AG09309 (cell line): ENCODE results near the gene KRTAP1-5.

Experiments used
- DNase-seq: peaks from one replicate; pipeline ENCODE4 v3.0.0-alpha.2; 2010; ENCODE audit warnings: low read depth
- H3K4me3 ChIP-seq: 2 replicates; pipeline ENCODE4 v1.5.1; 2011; ENCODE audit warnings: mild to moderate bottlenecking, low read depth, low read length, moderate library complexity; ENCODE audit not compliant: control insufficient read depth
- TF ChIP-seq, protein P1 (sequence below): IDR thresholded peaks from 2 replicates; pipeline ENCODE4 v1.5.1; 2011; ENCODE audit warnings: mild to moderate bottlenecking, low read depth, low read length, inconsistent platforms; ENCODE audit not compliant: insufficient read depth, control insufficient read depth; ENCODE audit errors: missing control alignments

Gene KRTAP1-5

DNA sequence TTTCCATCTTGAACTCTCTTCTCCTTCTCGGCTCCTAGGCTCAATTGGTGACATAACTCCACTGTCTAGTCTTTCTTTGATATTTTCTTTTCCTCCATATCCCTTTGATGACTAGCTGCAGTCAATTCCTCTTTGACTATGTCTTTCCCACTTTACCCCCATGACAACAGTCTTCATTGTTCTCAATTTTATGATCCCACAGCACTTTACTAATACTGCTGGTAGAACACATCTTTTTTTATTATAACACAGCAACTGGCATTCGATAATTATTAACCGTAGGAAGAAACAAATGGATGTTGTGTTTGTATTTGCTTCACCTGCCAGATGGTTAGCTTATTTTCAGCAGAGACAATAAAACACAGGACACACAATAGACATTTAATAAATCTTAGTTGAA, 34.3 kb downstream of the KRTAP1-5 start:
- TF ChIP-seq, protein P1, sequence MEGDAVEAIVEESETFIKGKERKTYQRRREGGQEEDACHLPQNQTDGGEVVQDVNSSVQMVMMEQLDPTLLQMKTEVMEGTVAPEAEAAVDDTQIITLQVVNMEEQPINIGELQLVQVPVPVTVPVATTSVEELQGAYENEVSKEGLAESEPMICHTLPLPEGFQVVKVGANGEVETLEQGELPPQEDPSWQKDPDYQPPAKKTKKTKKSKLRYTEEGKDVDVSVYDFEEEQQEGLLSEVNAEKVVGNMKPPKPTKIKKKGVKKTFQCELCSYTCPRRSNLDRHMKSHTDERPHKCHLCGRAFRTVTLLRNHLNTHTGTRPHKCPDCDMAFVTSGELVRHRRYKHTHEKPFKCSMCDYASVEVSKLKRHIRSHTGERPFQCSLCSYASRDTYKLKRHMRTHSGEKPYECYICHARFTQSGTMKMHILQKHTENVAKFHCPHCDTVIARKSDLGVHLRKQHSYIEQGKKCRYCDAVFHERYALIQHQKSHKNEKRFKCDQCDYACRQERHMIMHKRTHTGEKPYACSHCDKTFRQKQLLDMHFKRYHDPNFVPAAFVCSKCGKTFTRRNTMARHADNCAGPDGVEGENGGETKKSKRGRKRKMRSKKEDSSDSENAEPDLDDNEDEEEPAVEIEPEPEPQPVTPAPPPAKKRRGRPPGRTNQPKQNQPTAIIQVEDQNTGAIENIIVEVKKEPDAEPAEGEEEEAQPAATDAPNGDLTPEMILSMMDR: no peak
- no peak overlapping the region for H3K4me3 ChIP-seq
- no peak for DNase-seq

DNA sequence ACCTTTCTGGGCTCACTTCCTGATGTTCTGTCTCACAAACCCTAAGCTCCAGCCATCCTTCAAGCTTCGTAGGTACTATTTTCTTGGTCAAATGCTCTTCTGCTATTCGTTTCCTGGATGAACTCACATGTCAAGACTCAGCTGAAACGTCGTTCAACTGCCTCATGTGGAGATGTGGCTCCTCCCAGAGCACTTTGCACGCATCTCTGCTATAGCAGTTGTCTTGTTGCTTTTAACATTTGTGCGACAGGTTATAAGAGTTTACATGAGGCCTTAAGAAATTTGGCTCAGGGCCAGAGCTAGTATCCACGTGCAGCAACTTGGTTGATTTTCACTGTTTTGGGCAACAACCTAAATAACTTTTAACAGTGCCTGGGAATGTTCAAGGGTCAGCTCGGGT, 40.1 kb downstream of the KRTAP1-5 start:
- H3K4me3 ChIP-seq: no peak overlapping the region
- TF ChIP-seq, protein P1: no peak
- DNase-seq: no peak

DNA sequence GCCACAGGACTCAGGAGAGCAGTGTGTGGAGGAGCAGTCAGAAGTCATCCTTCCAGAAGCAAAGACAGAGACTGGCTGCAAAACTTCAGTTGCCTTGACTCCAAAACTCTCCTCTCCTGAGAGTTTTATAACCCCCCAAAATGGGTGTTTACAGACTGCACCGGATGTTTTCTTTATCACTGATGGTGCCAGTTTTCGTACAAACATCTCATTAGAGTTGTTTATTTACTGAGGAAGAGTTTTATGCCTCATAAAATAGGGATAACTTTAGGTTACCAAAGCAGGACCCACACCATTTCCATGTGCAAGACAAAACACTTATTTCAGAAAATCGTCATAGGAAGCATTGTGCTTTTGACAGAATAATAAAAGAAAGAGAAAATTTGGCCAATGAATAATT, 42.8 kb downstream of the KRTAP1-5 start, which contains the start of gene KRT40:
Gene KRT40 (minus strand): TSS at position 101 of the 400 bp plus-strand sequence. CDS start 53 bp downstream, at position 48.
- H3K4me3 ChIP-seq: no peak within 1 kb of the TSS
- no peak for DNase-seq
- TF ChIP-seq, protein P1: no peak

DNA sequence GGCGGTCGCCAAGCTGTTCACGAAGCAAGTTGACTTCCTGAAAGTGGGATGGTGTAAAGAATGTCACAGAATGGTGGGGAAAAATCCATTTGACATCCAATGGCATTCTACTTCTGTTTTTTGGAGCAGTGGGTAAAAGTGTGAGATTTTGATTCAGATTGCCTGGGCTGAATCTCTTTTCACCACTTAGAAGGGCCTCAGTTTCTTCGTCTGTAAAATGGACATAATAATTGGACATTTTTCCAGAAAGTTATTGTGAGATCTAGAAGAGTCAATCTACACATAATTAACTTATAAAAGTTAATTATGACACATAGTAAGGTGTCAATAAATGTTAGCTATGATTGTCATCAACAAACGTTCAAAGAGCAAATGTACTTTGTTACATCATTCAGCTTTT, 45.9 kb downstream of the KRTAP1-5 start:
- H3K4me3 ChIP-seq: no peak overlapping the region
- TF ChIP-seq, protein P1: no peak
- DNase-seq: no peak

DNA sequence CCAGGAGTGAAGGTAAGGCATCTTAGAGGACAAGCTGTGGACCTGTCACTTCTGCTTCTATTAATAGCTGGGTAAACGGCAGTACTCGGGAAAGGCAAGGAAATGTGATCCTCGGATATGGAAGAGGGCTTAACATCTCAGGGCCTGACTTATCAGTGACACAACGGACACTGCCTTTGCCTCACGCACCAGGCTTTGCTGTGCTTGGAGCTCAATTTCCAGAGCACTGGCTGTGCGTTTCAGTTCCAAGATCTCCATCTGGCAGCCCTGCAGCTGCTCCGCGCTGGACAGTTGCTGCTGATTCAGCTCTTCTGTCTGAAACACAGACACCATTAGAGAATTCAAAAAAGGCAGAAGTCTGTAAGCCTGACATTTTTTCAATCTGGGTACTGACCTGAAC, 46.4 kb downstream of the KRTAP1-5 start:
- TF ChIP-seq, protein P1: no peak
- H3K4me3 ChIP-seq: no peak overlapping the region
- no peak for DNase-seq

DNA sequence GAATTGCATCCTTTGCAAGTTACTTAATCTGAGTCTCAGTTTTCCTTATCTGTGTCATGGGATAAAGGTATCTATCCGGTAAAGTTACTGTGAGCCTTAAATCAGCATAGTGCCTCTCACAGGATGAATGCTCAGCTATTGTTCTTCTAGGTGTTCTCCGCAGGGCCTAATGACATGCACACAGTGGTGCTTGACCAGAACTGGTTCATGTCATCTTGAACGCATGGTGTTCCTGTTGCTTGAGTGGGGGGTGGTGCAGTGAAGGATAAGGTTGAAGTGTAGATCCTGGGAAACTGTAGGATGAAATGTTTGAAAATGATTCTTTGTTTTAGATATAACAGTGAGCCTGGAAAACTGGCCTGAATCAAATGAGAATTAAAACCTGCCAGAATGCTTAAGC, 46.9 kb downstream of the KRTAP1-5 start:
- TF ChIP-seq, protein P1: no peak
- no peak overlapping the region for H3K4me3 ChIP-seq
- DNase-seq: no peak

DNA sequence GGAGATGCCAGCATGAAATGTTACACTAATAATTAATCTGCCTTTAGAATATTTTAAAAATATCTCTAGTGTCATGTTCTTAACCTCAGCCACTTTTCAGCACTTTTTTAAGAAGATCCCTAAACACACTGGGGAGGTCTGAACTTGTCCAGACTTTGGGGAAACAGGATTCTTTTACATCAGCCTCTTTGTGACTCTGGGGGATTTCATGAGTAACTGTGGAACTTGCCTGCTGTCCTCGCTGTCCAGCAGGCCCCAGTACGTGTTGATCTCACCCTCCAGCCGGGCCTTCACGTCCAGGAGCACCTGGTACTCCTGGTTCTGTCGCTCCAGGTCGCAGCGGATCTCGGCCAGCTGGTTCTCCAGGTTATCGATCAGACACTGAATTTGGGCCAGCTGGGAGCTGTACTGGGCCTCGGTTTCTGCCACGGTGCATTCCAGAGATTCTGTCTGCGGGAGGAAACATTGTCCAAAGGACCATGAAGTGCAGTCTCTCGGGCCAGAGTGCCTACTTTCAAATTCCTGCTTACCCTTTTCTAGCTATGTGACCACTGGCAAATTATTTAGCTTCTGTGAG, 48.3 kb downstream of the KRTAP1-5 start:
- TF ChIP-seq, protein P1: no peak
- DNase-seq: no peak
- no peak overlapping the region for H3K4me3 ChIP-seq
